ENCODE measurements around the gene MRPS23.
A peak's percentile ranks its signal among the peaks of the same experiment; 100 is the strongest.

The MRPS23 gene

DNA sequence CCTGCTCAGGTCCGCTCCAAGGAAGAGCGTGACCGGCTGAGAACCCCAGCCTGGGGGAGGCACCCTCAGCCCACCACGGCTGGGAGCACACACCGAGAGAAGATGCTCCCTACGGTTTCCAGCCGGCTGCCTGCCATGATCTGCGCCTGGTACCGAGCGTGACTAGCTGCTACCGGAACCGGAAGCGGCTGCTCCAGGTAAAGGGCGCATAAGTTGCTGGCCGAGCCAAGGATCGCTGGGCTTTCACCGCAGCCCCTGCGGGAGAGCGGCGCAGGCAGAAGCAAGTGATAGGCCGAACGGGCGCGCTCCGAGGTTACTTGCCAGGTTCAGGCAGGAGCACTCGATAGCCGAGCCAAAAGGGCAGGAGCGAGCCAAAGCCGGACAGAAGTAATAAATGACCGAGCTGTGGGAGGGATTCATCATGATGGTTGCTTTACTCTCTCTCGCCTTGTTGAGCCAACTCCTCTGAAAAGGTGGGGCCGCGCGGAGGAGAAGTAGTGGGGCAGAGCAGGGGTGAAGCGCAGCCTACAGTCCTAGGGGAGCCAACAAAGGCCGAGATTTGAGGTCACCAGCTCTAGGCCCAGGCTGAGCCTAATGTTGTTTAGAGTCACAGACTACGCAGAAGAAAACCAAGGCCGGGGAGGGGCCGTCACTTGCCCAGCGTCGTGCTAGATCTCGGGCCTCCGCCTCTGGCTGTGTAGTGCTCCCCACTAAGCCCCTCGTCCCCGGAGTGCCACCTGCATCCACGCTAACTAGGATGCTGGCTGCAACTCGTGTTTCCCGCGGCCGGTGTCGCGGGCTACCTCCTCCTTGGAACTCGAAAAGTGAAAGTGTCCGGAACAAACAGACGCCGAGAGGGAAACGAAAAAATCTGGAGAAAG, at the start of gene MRPS23:
MRPS23 (minus strand) TSS at position 171 of the 881 bp plus-strand sequence; CDS start at position 137, 34 bp downstream.
- DNase-seq (ENCODE audit: low read depth) = peak; percentile 89

DNA sequence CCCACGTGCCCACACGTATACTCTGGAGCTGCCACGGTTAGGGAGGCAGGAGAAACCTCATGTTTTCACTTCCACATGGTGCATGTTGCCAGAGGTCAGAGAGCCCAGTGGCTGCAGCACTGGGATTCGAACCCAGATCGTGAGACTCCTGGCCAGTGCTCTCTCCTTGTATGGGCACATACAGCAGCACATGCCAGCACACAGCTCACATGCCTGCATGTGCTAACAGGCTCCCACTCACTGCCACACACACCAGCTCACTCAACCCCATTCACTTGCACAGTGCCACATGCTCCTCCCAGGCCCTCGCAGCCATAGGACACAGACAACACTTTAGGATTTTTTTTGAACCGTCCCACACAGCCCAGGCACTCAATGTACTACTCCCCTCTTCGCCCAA, 49.5 kb upstream of the MRPS23 start:
- no peak for DNase-seq (ENCODE audit: low read depth)

DNA sequence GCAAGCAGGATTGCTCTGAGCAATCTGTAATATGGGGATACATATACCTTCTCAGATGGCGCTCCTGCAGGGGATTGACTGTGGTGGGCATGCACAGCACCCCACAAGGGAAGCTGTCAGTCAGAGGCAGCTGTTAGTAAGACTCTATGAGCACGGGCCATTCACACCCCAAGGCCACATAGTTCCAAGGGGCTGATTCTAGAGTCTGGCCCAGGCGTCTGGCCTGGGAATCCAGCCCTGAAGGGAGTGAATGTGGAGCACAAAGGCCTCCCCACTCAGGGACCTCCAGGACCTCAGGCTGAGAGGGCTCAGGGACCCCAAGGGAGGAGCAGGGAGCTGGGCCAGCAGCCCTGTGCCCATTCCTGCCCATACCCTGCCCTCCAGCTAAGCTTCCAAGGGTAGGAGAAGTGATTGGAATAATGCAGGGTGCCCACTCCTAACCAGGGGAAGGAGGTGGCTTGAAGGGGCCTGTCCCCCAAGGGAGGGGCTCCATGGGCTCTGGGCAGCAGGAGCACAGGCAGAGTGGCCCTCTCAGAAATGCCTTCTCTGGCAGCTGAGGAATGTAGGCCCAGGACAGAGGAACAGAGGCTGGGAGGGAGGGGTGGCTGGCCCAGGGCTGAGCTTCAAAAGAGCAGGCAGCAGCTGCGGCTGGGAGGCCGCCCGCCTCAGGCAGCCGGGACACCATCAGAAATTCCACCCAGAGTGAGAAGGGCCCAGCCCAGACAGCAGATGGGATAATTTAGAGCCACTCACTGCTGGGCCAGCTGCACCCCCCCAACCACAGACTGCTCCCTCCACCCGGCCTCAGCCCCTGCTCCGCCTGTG, 48.9 kb upstream of the MRPS23 start:
- no peak for DNase-seq (ENCODE audit: low read depth)

DNA sequence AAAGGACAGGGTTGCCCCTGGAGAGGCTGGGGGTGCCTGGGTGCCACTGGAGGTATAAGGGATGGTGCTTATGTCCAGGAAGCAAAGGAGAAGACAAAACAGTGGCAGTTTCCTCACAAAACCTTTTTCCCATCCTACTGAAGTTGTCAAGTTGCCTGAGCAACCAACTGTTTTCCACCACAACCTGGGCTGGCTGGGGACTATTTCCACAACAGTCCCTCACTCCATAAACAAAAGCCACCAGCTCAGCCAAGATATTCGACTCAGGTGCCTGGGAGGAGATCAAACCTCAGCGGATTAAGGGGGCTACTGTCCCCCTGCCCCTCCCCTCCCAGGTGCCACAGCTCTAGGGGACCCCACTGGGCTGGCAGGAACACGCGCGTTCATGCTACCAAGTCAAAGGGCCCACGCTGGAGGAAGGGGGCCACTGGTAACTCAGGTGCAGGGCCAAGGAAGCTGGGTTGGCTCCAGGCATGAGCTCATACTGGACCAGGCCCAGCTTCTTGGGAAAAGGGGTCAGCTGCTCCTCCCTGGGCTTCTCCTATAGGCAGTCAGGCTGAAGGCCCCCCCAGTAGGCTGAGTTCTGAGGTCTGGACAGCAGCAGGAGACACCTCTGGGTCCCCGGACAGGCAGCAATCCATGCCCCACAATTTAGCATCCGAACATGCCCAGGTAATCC, 45.7 kb upstream of the MRPS23 start:
- no peak for DNase-seq (ENCODE audit: low read depth)

DNA sequence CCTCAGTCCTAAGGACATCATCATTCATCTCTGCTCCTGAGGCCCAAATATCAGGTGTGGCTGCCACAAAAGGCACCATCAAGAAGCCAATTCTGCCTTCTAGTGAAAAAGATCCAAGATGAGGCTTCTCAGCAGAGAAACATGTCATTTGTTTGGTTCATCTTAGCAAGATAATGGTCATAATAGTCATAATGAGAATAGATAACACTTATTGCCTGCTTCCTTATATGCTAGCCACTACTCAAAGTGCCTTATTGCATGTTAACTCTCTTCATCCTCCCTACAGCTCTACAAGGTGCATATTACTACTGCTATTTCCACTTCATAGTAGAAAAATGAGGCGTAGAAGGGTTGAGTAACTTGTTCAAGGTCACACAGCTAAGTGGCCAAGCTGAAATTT, 45.0 kb upstream of the MRPS23 start:
- DNase-seq (ENCODE audit: low read depth) = no peak

DNA sequence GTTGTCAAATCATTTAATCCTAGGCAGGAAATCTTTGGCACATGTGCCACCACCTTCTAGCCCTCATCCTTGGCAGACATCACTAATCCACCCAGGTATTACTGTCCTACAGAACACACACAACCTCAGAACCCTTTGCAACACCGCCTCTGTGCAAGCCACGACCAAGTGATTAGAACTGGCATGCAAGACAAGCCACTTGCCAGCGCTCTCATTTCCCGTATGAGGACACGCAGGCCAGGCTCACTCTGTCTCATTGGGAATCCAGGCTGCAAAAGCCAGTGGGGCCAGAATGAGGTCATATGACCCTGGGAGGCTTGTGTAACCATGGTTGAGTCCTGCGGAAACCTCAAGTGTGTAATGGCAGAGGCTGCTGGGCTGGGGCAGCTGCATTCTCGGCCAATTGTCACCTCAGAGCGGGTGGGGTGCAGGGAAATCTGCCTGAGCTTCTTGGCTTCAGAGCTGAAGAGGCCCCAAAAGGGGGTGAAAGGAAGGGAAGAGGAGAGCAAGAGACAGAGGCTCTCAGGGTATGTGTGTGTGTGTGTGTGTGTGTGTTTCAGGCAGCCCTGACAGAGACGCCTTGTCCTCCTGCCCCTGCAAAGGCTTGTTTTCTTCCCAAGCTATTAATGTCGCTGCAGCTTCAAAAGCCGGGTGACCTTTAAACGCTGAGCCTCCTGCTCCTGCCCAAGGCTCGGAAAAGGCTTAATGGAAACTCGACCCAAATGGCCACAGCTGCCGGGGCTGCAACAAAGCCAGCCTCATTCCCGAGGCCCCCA, 43.2 kb upstream of the MRPS23 start:
- peak; percentile 97 for DNase-seq (ENCODE audit: low read depth)

DNA sequence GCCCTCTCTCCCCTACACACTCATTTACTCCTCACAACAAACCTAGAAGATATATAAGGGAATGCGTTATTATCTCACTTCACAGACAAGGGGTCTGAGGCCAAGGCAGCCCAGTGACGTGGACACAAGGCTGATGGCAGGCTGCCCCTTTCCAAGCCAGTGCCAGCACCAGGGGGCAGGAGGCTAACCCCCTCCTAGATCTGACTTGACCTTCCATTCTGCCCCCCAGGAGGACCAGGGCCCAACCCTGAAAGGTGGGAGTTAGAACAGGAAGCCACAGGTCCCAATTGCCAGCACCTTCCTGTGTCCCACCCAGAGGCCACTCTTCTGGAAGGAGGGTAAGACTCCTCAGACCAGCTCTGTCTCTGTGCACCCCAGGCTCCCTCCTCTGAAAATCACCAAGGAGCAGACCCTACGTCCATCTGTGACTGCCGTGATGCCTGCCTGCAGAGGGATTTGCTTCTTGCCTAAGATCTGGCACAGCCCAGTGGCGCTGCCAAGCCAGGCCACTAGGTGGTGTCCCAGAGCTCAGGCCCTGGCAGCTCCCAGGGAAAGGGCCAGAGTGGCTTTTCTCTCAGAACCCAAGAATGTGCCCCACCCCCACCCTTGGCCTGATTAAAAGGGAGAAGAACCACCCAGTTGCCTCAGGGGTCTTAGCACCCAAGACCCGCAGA, 42.4 kb upstream of the MRPS23 start:
- peak; percentile 60 for DNase-seq (ENCODE audit: low read depth)

DNA sequence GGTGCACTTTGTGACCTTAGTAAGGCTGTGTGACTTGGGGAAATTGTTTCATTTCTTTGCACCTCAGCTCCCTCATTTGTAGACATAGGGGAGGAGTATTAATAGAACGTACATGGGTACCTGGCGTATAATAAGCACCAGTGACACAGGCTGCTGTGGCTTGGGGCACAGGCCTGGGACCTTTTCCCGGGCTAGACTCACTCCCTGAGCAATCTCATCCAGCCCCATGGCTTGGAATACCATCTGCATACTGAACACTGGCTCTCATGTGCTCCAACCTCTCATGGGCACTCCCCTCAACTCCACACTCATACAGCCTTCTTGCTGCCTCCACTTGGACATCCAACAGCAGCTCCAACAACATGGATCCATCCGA, 41.0 kb upstream of the MRPS23 start:
- no peak for DNase-seq (ENCODE audit: low read depth)

DNA sequence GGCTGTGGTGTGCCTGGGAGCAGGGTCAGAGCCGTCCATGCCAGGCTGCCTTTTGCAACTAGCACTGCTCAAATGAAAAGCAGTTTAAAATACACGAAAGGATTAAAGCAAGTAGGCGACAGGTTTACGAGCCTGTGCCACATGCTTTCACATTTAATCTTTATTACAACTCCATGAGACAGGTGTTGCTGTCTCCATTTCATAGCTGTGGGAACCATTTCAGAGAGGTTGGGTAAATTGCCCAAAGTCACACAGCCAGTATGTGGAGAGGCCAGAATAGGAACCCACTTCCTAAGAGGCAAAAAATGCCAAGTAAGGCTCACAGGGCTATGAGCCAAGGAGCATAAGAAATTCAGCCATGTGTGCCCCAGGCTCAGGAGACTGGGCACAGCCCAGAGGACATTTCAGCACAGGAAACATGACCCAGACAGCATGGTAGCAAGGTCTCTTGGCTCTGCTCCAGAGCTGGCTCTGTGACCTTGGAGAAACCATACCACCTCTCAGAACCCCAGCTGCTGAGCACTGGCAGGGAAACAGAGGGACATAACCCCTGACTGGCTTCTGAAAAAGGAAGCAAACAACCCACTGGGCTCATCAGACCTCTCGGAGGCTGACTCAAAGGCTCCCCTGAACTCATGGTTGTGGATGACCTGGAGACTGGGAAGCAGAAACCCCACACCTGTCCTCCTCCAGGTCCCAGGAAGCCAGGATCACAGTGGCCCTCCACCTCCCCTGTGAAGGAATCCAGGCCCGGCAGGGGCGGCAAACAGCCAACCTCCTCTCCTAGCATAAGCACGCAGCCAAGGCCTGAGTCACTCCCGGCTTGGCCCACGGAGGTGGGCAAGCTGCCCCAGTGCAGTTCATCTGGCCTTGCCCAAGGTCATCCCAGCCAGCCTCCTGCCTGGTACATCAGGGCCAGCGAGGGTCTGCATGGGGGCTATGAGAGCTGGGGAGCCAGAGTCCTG, 40.3 kb upstream of the MRPS23 start:
- DNase-seq (ENCODE audit: low read depth) = no peak

DNA sequence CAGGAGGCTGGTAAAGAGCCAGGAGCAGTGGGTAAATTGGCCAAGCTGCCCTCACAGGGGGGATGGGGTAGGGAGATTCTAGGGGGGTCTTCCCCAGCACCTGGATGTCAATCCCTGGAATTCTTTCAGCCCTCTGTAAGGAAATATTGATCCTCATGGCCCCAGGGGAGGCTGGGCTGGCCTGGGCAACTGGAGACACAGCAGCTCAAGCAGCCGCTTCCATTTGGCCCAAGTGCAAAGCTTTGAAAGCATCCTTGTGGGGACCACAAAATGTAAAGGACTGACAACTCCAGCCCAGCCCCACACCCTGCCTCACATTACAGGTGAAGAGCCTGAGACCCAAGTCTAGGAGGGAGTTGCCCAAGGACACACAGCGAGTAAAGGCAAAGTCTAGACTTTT, 39.4 kb upstream of the MRPS23 start:
- DNase-seq (ENCODE audit: low read depth) = no peak

DNA sequence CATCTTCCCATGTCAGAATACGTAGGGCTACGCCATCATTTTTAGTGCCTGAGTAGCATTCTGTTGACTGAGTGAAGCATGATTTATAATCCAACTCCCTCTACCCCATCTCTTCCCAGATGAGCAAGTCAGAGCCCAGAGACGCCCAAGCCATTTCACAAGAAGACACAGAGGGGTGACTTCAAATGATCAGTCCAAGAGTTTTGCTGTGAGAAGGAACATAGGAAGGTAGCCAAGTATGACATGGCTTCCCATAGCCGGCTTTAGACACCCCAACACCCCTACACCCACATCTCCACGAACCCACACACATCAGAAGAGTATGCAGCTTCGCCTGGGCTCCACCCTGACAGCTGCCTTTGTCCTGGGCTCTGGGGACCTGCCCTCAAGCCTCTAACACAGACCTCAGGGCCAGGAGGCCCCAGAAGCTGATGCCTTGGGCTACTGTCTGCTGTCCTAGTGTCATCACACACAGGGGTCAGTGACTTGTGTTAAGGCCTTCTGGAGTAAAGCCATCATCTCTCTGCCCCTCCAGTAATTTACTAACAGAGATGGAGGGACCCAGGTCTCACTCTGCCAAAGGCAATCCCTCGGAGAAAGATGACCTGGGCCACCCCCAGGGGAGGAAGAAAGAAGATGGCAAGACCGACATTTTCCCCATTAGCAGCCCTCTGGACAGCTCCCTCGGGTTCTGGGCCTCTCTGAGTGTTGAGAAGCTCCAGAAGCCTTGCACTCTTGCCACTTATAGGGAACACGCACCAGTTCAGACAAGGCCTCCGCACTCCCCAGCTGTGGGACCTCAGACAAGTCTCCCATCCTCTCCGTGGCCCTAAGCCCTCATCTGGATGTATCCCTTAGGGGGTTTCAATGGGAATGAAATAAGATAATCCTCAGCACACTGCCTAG, 38.7 kb upstream of the MRPS23 start:
- DNase-seq (ENCODE audit: low read depth) = no peak

DNA sequence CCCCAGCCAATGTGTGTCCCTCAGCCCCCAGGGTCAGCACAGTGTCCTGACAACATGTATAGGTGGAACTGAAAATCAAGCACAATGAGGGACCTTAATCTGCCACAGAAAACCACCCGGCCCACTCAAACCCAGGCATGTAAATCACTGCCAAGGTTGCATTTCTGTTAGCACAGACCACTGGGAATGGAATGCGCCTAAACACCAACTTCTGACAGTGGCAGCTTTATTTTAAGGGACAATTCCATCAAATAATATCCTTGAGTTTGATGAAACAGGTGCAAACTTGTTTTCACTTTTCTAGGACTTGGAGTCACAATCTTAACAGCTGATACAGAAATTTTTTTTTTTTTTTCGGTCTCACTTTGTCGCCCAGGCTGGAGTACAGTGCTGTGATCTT, 37.3 kb upstream of the MRPS23 start:
- DNase-seq (ENCODE audit: low read depth) = no peak

DNA sequence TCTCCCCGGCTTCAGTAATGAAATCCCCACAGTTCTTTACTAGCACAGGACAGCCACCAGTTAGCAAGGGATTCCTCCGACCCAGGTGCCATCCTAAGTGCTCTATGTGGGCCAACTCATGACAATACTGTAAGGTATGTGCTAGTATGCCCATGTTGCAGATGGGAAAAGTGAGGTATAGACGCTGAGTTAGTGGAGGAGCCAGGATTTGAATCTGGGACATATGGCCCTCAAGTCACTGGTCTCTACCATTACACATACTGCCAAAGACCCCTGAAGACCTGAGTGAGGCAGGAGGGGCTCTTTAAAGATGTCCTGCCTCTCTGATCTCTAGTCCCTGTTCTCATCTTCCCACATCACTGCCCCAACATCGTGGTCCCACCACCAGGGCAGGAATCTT, 36.2 kb upstream of the MRPS23 start:
- DNase-seq (ENCODE audit: low read depth) = no peak

DNA sequence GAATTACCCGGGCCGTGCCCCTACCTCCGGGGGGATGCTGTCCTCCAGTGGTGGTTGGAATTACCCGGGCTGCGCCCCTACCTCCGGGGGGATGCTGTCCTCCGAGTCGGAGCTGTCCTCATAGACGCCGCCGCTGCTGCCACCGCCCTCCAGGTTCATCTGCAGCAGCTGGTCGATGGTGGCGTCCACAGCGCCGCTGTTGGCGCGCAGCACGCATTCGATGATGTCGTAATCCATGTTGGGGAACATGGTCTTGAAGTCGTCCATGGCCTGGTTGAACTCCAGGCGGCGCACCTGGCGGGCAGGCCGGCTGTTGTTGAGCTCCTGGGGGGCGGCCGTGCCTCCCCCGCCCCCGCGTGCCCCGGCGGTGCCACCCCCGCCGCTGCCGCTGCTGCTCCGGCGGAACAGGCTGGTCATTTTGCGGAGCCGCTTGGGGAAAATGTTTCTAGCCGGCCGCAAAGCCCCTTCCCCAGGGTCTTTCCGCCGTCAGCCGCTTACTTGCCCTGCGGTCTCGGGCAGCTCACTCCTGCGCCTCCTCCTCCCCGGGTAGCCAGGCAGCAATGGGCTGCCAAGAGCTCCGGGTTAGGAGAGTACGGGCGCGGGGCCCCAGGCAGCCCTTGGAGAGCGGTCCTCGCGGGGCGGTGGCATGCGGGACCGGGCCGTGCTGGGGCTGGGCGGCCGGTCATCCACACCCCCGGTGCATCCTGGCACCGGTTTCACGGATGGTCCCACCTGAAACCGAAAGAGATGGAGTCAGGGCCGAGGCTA, 35.5 kb upstream of the MRPS23 start:
- DNase-seq (ENCODE audit: low read depth) = no peak

DNA sequence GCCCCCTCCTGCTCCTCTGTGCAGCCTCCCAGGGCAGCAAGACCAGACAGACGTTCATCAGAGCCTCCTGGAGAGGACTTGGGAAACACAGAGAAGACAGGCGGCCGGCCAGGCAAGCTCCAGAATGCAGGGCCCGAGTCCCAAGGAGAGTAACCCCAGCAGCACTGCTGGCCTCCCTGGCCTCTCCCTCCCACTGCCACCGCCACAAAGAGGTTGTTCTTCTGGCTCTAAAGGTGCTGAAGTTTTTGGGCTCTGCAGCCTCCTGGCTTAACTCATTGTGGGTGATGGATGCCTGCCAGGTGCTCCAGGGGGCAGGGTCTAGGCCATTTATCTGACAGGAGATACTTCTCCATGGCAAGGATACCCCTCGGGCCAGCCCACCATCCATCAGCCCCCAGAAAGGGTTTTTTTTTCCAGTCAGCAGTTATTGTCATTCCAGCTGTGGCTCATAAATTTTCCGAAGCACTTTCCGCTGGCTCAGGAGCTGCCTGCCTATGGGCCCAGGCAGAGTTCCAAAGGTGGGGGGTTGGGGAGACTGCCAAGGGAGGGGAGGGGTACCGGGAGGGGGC, 32.0 kb upstream of the MRPS23 start:
- no peak for DNase-seq (ENCODE audit: low read depth)

DNA sequence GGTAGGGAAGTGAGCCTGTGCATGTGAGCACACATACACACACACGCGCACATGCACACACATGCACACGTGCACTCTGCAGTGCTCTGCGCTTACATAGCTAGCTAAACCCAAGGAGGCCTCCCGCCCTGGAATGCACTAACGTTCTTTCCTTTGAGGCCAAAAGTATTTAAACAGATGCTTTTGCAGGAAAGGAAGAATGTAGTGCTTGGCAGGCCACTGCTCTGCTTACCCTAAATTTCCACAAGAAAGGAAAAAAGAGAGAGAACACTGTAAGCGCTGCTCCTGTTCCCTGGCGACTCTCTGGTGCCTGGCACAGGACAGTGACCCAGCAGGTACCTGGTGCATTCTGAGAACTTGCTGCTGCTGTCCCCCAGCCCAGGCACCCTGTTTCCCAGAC, 31.3 kb upstream of the MRPS23 start:
- DNase-seq (ENCODE audit: low read depth) = no peak

DNA sequence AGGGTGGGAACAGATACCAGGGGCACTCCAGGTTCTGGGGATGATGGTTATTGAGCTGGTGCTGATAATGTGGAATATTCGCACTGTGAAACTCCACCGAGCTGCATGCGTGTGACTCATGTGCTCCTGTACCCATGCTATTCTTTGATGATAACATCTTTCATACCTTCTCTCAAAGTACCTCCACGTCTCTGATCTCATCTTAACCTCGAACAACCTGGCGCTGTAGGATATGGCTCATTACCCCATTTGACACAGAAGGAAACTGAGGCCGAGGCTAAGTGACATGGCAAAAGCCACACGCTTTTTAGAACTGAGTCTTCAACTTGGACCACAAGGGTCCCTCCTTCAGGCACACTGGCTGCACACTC, 30.2 kb upstream of the MRPS23 start:
- DNase-seq (ENCODE audit: low read depth) = no peak
